ENCODE data around the gene NRARP.

NRARP gene

DNA sequence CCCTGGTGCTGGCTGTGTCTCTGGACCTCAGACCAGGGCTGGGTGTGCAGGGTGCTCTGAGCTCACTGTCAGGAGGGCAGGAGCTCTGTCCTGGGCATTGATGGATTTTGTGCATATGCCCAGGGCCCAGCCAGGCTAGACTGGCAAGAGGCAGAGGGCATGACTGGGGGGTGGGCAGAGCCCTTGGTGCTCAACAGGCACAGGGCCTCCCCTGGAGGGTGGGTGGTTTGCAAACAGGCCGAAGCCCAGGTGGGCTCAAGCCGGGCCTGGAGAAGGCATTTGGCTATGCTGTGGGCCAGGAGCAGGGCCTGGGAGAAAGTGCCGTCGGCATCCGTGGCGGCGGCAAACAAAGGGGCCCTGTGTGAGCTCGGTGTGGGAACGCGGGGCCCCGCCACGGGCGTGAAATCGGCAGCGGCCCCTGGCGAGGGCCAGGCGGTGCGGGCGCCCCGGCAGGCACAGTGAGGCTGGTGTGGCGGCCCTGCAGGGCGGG, 1.9 kb upstream of the NRARP start:
- no peak for DNase-seq (ENCODE audit: low read depth in 2 of 2)
- TF ChIP-seq, protein P1, sequence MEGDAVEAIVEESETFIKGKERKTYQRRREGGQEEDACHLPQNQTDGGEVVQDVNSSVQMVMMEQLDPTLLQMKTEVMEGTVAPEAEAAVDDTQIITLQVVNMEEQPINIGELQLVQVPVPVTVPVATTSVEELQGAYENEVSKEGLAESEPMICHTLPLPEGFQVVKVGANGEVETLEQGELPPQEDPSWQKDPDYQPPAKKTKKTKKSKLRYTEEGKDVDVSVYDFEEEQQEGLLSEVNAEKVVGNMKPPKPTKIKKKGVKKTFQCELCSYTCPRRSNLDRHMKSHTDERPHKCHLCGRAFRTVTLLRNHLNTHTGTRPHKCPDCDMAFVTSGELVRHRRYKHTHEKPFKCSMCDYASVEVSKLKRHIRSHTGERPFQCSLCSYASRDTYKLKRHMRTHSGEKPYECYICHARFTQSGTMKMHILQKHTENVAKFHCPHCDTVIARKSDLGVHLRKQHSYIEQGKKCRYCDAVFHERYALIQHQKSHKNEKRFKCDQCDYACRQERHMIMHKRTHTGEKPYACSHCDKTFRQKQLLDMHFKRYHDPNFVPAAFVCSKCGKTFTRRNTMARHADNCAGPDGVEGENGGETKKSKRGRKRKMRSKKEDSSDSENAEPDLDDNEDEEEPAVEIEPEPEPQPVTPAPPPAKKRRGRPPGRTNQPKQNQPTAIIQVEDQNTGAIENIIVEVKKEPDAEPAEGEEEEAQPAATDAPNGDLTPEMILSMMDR (IDR thresholded peaks at IDR 0.05; ENCODE audit: low read depth, low read length), result no peak
- H3K4me3 ChIP-seq (replicated peaks in 1 of 2; ENCODE audit: low read depth in 2 of 2, low read length in 2 of 2), result no peak overlapping the region

GRCh38 chr9:137303151-137303892, 1.3 kb upstream of the NRARP start:
- TF ChIP-seq, protein P1 (IDR thresholded peaks at IDR 0.05; ENCODE audit: low read depth, low read length), result no peak
- H3K4me3 ChIP-seq (replicated peaks in 1 of 2; ENCODE audit: low read depth in 2 of 2, low read length in 2 of 2), result no peak overlapping the region

GRCh38 chr9:137302449-137303150, 529 bp upstream of the NRARP start:
- TF ChIP-seq, protein P1 (IDR thresholded peaks at IDR 0.05; ENCODE audit: low read depth, low read length), result peak; percentile 61
- peak in 1 of 2 donors; percentile 58 for DNase-seq (ENCODE audit: low read depth in 2 of 2)
- H3K4me3 ChIP-seq (replicated peaks in 1 of 2; ENCODE audit: low read depth in 2 of 2, low read length in 2 of 2), result peak overlapping the region; percentile 16 to 41

More at GRCh38 chr9:137303151-137303892, 1.3 kb upstream of the NRARP start:
- no peak for DNase-seq (ENCODE audit: low read depth in 2 of 2)

DNA sequence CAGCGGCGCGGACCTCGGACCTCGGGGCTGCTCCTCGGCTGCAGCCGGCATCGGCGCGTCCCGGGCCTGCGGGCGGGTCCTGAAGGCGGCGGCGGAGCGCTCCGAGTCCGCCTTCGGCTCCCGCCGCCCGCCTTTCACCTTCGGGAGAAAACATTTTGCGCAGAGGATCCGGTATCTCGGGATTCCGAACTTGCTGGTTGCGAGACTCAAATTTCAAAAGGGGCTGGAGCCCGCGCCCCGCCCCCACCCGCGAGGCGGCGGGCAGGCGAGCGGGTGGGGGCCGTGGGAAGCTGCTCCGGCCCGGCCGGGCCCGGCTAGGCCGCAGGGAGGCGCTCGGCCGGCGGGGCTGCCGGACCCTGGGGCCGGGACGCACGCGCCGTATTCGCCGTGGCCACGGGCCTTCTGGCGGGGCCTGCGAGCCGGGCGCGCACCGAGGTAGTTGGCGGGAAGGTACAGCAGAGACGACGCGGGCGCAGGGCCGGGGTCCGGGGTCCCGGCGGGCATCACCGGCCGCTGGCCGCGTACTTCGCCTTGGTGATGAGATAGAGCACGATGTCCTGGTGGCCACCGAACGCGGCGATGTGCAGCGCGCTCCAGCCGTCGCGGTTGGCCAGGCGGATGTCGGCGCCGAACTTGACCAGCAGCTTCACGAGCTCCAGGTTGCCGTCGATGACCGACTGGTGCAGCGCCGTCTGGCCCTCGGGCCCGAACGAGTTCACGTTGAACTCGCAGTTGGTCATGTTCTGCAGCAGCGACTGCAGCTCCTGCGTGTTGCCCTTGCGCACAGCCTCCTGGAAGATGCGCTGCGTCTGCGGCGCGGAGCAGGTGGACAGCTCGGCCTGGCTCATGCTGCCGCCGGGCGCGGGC, 757 bp downstream of the NRARP start:
- peak; percentile 55 to 67 for DNase-seq (ENCODE audit: low read depth in 2 of 2)
- H3K4me3 ChIP-seq (replicated peaks in 1 of 2; ENCODE audit: low read depth in 2 of 2, low read length in 2 of 2), result peak overlapping the region; percentile 38 to 41
- TF ChIP-seq, protein P1 (IDR thresholded peaks at IDR 0.05; ENCODE audit: low read depth, low read length), result no peak

GRCh38 chr9:137300567-137301080, 1.4 kb downstream of the NRARP start:
- TF ChIP-seq, protein P1 (IDR thresholded peaks at IDR 0.05; ENCODE audit: low read depth, low read length), result no peak

DNA sequence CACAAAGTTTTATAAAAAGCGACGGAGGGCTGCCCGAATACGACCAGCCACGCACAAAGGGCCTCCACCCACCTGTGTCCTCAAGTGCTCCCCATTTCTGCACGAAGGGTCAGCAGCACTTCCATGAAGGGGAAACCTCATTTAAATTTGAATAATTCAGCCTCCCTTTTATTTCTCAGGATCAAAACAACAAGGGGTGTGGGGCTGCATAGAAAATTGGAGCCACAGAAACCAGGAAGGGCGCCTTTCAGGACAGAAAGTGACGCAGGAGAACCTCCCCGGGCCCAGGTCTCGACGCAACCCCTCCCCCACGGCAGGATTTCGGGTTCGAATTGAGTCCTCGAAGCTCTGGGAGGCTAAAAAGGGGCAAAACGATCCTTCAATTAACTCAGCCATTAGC, 2.1 kb downstream of the NRARP start:
- no peak overlapping the region for H3K4me3 ChIP-seq (replicated peaks in 1 of 2; ENCODE audit: low read depth in 2 of 2, low read length in 2 of 2)
- TF ChIP-seq, protein P1 (IDR thresholded peaks at IDR 0.05; ENCODE audit: low read depth, low read length), result no peak
- DNase-seq (ENCODE audit: low read depth in 2 of 2), result no peak

More at GRCh38 chr9:137300567-137301080, 1.4 kb downstream of the NRARP start:
- H3K4me3 ChIP-seq (replicated peaks in 1 of 2; ENCODE audit: low read depth in 2 of 2, low read length in 2 of 2), result peak overlapping the region; percentile 38
- DNase-seq (ENCODE audit: low read depth in 2 of 2), result peak; percentile 46 to 66
